GM19043 (cell line): ENCODE data around the gene ANXA10.
"Not testable (repeated sequence)": the region's sequence is repeated elsewhere in the genome, so short reads cannot be mapped to it uniquely, and the experiment has no call there.

ENCODE experiments used
- ATAC-seq: cut with Tn5 transposase; IDR thresholded peaks from one replicate; pipeline ENCODE4 v1.9.1; 2021; ENCODE audit warnings: low read depth; ENCODE audit not compliant: unreplicated experiment

ANXA10 gene

DNA sequence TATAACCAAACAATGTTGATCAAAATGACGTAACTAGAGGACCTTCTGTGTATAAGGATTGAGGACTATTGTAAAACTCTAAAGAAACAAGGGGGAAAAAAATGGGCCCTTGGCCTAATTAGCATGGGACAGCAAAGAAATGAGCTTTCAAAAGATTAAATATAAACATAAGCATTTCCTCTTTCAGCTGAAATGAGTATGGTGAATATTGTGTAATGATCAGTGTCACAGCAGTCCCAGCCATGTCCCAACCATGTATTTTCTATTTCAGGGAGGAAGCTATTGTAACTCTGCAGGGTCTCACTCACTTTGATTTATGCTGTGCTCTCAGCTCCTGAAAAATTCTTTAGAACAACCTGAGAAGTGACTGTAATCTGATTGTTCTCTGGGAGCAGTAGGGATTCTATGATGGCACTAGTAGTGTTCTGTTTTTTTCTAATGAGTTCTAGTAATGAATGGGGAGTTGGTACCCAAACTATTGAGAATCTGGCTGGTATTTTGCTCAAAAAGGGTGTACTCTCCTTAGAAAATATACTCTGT lies 25.8 kb downstream of the ANXA10 start:
- ATAC-seq, result no peak

DNA sequence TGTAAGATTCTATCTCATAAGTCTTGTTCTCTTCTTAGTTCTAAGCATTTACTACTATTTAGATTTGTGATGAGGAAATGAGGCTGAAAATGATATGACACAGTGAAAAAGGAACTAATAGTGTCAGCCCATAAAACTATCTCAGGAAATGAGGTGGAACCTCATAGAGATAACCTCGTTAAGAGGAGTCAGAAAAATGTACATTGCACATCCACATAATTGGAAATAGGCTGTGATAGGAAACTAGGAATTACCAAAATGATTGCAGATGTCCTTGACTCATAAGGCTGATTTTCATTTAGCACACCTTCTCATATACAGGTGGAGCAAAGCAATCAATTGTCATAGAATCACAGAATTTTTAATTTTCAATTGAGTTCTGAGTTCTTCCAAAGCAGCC lies 26.8 kb downstream of the ANXA10 start:
- ATAC-seq, result no peak

DNA sequence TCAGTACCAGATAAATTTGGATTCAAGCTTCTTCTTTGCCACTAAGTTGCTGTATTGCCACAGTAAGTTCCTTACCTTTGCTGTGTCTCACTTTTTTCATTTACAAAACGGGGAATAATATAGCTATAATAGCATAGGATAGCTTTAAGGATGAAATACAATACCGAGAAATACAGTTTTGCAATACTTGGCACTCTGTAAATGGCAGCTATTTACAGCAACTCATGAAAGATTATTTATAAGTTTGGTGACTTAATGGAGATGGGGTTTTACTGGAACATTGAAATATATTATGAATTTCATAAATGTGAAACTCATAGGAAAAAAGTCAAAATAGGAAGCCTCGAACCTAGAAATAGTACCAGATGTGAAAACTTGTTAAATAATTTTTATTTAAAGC lies 27.6 kb downstream of the ANXA10 start:
- ATAC-seq, result no peak

DNA sequence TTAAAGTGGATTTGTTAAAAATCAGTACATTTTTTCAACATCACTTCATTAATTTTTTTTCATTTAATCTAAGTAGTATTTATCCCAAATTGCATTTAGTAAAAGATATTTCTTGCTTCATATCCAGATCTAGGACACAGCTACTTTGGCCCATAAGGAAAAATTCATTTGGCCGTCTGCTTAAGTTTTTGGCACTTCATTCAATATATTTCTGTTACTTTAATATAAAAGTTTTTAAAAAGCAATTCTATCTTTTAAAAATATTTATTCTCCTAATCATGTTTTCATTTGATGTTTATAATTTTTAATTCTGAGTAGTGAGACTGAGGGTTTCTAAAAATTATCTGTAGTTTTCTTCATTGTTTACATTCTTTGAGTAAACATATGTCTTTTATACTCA lies 28.5 kb downstream of the ANXA10 start:
- no peak for ATAC-seq

DNA sequence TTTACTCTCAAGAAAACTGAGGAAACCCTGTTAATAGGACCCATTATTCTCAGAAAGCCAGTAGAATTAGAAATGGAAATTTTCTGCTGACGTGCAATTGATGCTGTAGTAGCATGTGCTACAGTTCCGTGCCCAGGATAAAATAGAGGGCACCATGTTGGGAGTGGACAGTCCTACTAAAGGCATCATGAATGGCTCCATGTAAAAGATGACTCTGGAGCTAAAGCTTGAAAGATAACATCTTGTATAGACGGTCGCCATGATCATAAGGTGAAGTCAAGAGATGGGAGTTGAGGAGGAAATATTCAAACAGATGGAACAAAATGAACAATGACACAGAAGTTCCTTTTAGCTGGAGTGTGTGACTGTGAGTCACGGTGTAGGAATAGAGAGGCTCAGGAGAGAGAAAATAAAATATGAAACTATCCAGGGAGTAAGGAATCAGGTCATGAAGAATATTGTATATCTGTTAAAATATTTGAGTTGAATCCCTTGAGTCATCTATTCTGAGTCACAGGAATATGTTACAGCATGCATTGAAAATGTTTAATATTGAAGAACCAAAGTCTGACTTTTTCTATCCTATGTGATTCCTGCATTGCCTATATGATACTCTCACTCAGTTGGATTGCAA lies 31.8 kb downstream of the ANXA10 start:
- no peak for ATAC-seq

DNA sequence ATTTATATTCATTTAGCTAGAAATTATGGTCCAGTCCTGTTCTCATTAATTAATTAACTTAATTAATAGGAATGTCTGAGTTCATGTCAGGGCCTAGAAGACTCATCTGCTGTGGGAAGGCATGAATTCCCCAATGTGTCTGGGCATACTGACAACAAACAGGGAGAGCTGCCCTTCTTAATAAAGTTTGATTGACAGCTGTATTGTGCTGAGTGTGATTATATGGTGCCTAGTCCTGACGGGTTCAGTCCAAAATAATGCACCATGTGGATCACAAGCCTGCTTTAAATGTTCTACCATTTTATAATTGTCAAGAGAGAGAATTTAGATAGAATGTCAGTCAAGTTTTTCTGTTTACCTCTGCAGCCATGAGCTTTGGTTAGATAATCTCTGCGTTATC lies 34.6 kb downstream of the ANXA10 start:
- no peak for ATAC-seq

DNA sequence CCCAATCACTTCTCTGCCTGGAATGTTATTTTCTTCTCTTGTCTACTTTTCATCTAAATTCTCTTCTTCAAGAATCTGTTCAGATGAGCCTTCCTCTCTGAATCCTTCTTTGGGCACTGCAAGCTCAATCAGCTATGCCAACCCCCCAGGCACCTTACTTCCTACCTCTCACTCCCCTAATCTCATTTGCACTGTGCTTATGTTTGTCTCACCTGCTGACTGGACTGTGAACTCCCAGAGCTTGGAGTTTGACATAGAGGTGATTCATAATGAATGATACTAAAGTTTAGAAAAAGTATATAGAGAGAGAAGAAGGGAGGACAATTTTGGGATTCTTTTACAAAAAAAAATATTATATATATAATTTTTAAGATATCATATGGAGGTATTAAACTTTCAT lies 36.3 kb downstream of the ANXA10 start:
- no peak for ATAC-seq

DNA sequence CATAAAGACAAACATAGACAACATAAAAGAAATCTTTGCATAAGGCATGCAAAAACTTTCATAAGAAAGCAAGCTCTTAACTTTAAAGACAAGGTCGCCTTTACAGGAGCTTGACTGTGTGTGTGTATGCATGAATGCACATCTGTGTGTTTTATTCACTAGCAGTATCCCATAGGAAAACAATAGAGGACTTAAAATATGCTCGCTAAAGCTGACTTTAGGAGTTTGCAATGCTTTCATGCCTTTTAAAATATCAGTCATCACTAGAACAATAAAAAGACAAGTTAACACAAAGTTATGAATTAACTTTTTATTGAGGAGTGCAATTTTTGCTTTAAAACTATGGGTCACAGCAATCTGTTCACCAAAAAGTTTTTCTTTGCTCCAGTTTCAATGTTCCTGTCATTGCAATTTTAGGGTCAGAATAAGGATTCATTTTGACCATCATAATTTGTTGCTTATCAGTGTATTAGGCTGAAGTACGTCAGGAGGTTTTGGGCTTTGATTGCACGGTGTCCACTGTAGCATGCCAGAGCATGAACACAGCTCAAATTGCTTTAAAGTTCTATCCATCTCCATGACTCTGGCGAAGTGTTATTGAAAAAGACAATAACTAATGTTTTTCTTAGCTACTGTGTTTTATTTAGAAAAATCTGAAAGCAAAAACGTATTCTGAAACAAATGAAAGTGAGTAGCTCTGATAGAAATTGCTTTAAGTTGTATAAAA lies 36.9 kb downstream of the ANXA10 start:
- no peak for ATAC-seq

DNA sequence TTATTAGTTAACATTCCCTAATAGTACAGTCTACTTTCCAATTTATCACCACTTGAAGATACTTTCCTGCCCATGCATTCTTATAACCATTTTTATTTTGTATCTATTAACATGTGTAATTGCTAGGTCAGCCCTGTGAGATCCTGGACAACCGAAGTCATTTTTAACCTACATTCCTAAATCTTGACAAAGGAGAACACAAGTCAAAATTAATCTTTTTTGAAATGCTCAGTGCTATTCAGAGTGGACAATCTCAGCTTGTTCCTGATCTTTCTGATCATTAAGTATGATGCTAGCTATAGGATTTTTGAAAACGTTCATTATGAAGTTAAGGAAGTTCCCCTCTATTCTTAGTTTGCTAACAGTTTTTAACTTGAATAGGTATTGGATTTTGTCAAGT lies 37.5 kb downstream of the ANXA10 start:
- no peak for ATAC-seq

DNA sequence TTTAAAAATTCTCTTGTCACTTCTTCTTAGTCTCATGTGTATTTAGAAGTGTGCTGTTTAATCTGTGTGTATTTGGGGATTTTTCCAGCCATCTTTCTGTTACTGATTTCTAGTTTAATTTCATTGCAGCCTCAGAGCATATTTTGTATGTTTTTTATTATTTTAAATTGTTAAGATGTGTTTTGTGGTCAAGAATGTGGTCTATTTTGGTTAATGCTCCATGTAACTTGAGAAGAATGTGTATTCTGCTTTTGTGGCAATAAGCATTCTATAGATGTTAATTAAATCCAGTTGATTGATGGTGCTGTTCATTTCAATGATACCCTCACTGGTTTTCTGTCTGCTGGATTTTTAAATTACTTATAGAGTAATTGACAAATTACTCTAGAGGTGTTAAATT lies 38.9 kb downstream of the ANXA10 start:
- no peak for ATAC-seq

DNA sequence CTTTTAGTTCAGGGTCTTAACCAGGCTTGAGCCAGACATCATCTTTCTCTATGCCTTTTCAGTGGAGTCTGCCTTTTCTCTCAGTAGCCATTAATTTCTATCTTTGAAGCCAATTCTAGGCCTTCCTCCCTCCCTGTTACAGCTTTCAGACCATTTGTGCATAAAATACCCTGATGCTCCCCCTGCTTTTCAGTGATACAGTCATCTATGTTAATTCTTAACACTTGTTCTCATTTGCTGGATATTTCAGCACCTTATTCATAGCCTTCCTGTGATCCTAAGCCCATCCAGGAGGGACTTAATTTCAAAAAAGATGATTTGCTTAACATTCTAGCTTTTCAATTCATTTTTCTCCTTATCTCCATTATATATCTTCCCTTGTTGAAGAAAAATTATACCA lies 42.3 kb downstream of the ANXA10 start:
- ATAC-seq, result no peak

DNA sequence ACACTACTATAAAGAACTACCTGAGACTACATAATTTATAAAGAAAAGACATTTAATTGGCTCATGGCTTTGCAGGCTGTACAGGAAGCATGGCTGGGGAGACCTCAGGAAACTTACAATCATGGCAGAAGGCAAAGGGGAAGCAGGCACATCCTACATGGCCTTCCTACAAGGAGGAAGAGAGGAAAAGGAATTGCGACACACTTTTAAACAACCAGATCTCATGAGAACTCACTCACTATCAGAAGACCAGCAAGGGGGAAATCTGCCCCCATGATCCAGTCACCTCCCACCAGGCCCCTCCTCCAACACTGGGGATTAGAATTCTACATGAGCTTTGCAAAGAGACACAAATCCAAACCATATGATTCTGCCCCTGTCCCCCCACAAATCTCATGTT lies 43.5 kb downstream of the ANXA10 start:
- ATAC-seq, result not testable (repeated sequence)

DNA sequence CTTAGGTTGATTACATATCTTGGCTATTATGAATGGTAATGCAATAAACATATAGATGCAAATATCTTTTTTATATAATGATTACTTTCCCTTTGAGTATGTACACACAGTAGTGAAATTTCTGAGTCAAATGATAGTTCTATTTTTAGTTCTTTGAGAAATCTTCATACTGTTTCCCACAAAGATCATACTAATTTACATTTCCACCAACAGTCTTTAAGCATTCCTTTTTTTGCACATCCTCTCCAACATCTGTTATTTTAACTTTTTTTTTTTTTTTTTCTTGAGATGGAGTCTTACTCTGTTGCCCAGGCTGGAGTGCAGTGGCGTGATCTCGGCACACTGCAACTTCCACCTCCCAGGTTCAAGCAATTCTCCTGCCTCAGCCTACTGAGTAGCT lies 45.4 kb downstream of the ANXA10 start:
- not testable (repeated sequence) for ATAC-seq

DNA sequence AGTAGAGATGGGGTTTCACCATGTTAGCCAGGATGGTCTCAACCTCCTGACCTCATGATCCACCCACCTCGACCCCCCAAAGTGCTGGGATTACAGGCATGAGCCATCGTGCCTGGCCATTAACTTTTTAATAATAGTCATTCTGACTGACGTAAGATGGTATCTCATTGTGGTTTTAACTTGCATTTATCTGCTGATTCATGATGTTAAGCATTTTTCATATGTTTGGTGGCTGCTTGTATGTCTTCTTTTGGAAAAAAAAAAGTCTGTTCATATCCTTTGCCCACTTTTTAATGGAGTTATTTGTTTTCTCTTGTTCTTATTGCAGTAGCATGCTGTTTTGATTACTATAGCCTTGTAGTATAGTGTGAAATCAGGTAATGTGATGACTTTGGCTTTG lies 45.8 kb downstream of the ANXA10 start:
- ATAC-seq, result no peak

DNA sequence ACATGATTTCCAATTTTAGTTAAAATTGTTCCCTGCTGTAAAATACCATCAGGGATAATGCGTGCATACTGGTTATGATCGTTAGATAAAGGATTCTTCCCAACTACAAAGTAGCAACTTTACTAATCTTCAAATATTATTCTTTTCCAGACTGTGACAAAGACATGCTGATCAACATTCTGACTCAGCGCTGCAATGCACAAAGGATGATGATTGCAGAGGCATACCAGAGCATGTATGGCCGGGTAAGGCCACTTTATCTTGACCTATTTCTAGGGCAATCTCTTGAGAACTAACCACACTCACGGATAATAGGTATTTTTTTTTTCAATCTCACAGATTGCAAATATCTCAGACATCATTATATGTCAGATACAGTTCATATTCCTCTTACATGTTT lies 47.0 kb downstream of the ANXA10 start:
- ATAC-seq, result no peak

DNA sequence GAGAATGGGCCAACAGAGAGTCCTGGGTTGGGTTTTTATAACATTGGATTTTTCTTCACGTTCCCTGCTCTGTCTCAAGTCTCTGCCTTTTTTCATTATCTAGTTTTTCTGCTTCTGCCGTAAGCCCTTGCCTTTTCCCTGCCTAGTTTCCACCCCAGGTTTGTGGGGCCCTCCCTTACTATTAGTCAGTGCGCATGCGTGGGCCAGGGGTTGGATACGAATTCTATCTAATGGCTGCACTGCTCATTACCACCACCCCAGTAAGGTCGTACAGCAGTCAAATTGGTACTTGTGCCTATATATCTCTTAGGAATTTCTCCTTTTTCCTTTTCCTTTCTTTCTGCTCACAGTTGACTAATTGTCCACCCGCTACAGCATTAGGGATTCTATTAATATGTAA lies 49.4 kb downstream of the ANXA10 start:
- no peak for ATAC-seq

DNA sequence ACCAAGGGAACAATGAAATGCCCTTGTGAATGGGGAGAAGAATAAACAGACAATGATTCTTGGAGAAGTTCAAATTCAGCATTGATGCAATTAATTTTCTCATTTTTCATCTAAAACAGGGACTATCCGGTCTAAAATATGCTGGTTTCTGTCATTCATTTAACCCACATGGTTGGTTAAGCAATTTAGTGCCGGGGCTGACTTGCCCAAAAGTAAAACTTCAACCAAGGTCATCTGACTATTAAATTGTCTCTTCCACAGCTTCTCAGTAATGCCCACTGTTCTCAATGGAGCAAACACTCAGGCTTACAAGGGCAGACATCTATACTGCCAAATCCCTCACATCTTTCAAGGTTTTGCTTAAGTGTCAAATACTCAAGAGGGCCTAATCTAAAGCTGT lies 51.3 kb downstream of the ANXA10 start:
- ATAC-seq, result no peak

DNA sequence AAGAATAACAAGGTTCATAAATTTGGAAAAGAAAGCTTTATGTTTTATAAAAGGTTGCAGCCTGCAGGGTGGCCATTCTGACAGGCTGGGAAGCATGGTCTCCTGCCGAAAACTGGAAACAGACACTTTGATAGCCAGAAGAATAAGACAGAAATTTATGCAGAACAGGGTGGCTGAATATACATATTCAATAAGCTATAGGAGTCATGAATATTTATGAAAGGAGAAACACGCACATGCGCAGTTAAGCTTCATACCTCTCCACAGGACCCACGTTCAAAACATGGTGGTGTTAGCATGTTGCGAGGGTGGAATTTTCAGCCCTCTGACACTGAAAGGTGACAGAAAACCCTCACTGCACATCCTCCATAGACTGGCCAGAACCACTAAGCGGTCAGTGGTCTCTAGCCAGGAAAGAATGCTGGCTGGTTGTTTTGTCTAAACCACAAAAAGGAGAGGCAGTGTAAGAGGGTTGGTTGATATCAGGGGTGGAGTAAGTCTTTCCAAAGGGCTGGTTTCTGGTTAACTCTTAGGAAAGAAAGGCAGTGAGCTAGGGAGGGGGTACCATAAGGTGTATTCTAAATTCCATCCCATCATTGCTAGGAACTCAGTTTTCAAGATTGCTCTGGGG lies 58.2 kb downstream of the ANXA10 start:
- ATAC-seq, result no peak

DNA sequence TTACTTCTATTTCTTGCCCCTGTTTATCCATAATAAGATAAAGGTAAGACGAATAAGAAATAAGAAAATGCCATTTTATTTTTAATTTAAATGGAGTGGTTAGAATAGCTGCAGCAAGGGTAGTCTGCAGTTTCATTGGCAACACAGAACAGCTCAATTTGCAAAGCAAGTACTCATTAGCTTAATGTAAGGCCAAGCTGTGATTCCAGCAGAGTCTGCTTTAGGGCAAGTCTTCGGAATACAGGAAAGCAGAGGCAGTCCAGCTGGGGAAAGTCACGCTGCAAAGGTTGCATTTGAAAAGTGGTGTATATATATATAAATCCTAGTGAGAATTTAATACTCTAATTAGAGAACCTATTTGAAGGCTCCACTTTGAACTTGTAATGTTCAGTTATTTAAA lies 59.0 kb downstream of the ANXA10 start:
- no peak for ATAC-seq

DNA sequence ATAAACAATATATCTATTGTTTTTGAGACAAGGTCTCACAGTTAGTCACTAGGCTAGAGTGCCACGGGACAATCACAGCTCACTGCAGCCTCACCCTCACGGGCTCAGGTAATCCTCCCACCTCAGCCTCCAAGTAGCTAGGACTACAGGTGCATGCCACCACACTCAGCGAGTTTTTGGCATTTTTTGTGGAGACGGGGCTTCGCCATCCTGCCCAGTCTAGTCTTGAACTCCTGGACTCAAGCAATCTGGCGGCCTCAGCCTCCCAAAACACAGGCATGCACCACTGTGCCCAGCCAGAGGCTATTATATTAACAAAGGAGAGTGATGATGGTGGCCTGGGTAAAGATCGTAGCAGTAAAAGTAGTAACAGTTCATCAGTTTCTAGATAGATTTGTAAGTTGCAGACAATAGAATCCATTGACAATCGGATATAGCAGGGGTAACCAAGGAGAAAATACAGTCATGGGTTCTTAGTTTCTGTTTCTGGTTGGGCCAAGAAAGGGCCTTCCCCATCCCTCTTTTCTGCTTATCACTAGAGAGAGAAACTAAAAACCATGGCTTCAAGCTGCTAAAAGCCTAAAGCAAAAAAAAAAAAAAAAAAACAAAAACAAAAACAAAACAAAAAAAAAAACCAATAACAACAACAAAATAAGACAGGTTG lies 60.6 kb downstream of the ANXA10 start:
- ATAC-seq, result peak; percentile 30
